Stimulated activated CD4-positive, alpha-beta T cell treated with anti-CD3 and anti-CD28 coated beads, Interleukin-15, amount 100 ng/mL, for 24 hours (primary cell): Measurements from ENCODE around the gene TMEM203.
A peak's percentile ranks its signal among the peaks of the same experiment; 100 is the strongest.
"Not testable (repeated sequence)": the region's sequence is repeated elsewhere in the genome, so short reads cannot be mapped to it uniquely, and the experiment has no call there.

Experiments used
- DNase-seq: peaks from one replicate; pipeline ENCODE4 v3.0.0-alpha.2; 2020

Gene TMEM203, protein sequence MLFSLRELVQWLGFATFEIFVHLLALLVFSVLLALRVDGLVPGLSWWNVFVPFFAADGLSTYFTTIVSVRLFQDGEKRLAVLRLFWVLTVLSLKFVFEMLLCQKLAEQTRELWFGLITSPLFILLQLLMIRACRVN

GRCh38 chr9:137205126-137206069 is at the start of gene TMEM203, which contains the start of gene NDOR1:
Gene TMEM203, minus strand, starts transcription at chr9:137205648. Its CDS starts 234 bp downstream, at chr9:137205414.
Gene NDOR1, plus strand, starts transcription at chr9:137205700. Its CDS starts 78 bp downstream, at chr9:137205778.
- DNase-seq, result peak; percentile 97

DNA sequence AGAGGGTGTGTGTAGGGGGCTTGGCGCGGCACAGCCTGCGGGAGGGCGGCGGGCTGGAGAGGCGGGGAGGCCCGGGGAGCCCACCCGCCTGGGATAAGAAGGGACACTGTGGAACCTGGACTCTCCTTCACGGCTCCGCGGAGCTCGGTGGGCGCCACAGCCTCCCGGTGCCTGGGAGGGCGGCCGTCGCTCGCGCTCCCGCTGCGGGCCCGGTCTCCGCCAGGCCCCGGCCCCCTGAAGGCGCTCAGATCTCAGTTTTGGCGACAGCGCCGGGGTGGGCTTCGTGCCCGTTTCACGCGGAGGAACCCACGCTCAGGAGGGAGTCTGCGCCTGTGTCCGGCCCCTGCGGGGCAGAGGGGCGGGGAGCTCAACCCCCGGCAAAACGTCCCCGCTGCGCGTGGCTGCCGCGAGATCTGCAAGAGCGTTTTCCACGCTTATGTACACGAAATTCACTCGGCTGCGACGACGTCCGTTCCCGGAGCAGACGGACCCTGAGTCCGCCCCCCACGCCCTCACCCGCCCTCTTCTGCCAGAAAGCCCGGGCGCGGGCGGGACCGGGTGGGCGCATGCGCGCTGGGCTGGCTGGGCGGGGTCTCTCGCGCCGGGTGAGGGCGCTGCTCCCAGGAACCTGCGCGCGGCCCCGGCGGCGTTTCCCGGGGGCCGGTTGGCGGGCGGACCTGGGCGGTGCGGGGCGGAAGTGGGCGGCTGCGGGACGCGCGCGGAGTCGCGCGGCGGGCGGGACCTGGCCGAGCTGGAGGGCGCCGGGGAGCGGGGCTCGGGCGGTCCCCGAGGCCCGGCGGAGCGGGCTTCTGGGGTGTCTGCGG is 49.4 kb upstream of the TMEM203 start, which contains the start of gene NELFB:
Gene NELFB (plus strand): TSS at position 704 of the 824 bp plus-strand sequence.
- DNase-seq, result peak; percentile 97

GRCh38 chr9:137253717-137254623 is 48.5 kb upstream of the TMEM203 start:
- DNase-seq, result no peak

GRCh38 chr9:137252555-137253506 is 47.4 kb upstream of the TMEM203 start:
- DNase-seq, result no peak

- DNase-seq, result no peak
Observed at GRCh38 chr9:137251490-137252268, 46.2 kb upstream of the TMEM203 start.

DNA sequence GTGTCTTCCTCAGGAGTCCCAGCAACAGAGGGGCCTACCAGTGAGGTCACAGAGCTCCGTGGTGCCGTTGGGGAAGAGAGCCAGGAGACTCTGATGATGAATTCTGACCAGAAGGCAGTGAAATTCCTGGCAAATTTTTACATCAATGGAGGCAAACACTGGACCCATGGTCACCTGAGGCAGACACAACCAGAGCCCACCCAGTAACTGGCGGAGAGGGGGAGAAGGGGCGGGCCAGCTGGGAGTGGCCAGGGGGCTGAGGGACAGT is 45.7 kb upstream of the TMEM203 start, which contains the start of gene STPG3:
Gene STPG3 (plus strand): TSS at position 93 of the 268 bp plus-strand sequence. CDS start 1 bp downstream, at position 94.
- no peak for DNase-seq

DNA sequence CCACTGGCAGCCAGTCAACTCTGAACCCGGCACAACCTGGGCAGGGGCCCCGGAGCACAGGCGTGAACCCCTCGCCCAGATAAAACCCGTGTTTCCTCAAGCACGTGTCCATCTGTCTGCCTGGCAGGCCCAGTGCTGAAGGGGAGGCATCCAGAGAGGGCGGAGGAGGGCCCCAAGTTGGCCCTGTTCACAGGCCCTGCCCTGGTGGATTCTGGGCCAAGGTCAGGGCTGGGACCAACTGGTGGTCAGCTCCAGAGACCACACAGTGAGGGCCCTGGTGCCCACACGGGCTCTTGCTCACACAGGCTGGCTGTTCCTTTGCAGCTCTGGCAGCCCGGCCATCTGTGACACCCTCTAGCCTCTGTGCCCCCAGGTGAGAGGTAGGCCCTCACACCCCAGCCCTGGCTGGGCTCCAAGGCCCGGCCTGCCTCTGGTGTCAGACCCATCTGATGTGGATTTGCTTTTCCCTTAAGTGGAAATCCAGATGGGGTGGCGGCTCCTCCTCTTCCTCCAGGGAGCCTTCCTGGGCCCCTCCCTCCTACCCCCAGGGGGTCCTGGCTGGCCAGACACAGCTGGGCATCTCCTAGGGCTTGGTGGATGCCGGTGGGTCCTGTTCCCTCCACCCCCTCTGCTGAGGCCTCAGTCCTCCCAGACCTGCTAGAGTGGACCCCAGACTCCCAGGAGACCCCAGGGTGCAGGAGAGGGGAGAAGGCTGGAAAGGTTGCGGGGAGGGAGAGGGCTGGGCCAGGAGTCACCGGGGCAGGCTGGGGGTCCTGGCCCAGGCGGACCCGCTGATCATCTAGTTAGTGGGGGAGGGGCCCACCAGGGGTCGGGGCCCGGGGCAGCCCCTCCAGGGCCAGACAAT is 45.1 kb upstream of the TMEM203 start:
- DNase-seq, result no peak

DNA sequence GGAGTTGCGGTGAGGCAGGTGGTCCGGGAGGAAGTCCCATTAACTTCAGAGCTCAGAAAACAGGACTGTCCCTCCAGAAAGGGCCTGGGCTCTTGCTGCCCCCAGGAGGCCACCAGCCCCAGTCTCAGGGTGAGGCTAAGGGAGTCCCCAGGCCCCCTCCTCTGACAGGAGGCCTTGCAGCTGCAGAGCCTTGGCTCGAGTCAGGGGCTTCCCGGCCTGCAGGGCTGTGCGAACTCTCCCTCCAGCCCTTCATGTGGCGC is 42.4 kb upstream of the TMEM203 start:
- DNase-seq, result no peak

GRCh38 chr9:137247135-137247915 is 41.9 kb upstream of the TMEM203 start:
- DNase-seq, result no peak

DNA sequence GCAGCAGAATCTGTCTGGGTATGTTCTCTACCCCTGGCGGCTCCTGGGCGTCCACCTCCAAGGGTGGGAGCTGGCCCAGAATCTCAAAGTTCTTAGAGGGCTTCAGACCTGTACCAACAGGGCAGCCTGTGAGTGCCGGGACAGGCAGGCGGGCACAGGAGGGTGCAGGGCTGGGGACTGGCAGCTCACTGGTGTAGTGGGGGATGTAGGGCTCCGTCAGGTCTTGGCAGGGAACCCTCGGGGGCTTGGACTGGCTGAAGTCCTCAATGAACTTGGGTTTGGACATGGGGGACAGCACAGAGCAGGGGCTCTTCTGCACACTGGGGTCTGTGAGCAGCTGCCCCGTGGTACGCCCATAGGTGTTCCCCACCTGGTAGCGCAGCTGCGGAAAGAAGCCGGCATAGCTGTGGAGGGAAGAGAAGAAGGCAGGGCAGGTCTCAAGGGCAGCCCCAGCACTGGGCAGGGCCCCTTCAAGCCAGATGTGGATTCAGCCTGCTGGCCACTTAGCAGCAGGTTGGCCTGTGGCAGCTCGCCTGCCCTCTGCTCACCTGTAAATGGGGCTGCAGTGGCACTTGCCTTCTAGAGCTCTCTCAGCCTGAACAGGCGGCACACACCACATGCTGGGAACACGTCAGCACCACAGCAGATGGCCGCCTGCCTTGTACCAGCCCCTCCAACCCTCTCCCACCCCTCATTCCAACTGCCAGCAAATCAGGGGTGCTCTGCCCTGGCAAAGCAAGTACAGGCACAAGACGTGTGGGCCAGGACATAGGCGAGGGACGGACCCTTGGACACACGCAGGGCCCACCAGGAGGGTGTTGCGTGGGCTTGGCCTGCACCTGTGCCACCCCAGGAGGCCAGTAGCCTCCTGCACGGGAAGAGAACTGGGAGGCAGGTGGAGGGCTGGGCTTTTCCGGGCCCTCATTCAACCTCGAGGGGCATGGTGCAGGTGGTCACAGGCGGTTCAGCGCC is 40.3 kb upstream of the TMEM203 start:
- no peak for DNase-seq

DNA sequence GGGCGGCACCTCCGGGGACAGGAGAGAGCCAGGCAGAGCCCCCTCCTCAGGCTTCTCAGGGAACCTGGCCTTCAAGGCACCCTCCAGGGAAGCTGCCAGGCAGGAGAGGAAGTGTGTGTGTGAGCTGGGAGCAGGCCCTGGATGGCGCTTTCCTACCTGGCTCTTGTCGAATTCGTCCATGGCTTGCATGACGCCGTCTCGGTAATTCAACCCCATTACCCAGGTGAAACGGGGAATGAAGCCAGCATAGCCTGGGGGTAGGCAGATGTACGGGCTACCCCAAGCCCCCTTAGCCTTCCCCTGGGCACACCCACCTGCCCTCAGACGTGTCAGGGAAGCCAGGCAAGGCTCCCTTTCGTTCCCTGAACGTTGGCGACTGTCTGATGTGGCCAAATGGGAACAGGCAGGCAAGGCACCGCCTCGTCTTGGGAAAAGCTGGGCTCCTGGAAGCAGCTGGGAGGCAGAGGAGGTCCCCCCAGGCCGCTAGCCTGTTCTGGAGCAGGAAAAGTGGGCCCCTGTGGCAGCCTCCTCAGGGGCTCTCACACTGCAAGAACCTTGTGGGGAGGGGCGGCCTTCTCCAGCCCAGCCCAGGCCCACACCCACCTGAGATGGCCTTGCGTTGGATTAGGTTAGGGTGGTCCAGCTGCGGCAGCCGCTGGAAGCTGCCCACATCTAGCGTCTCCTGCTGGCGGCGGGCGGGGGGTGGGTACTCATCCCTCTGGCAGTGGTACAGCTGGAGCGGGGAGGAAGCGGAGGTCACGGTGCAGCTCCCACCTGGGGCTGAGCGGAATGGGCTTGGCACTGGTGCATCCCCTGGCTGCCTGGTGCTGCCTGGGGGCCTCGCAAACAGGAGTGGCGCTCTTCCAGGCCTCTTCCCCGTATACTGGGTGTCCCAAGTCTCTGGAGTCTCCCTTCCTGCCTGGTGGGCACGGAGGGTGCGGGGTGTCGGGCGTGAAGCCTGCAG is 39.3 kb upstream of the TMEM203 start:
- DNase-seq, result no peak

GRCh38 chr9:137243626-137244485 is 38.4 kb upstream of the TMEM203 start:
- peak; percentile 45 for DNase-seq

- DNase-seq, result not testable (repeated sequence)
Observed at GRCh38 chr9:137243266-137243625, 37.8 kb upstream of the TMEM203 start.

- no peak for DNase-seq
Observed at GRCh38 chr9:137242269-137243203, 37.1 kb upstream of the TMEM203 start.
